ENCODE results near the gene LRRK2.

The LRRK2 gene

GRCh38 chr12:40229690-40230651, 5.2 kb downstream of the LRRK2 start:
- no peak overlapping the region for H3K4me3 ChIP-seq (ENCODE audit: low read depth, low read length)
- TF ChIP-seq CTCF (conservative IDR thresholded peaks at IDR 0.05; ENCODE audit: low read depth, low read length): no peak
- DNase-seq (ENCODE audit: low read depth): no peak

GRCh38 chr12:40232602-40233001, 7.8 kb downstream of the LRRK2 start:
- DNase-seq (ENCODE audit: low read depth): no peak
- no peak overlapping the region for H3K4me3 ChIP-seq (ENCODE audit: low read depth, low read length)
- TF ChIP-seq CTCF (conservative IDR thresholded peaks at IDR 0.05; ENCODE audit: low read depth, low read length): no peak

GRCh38 chr12:40233741-40234367, 9.1 kb downstream of the LRRK2 start:
- DNase-seq (ENCODE audit: low read depth): no peak
- no peak for TF ChIP-seq CTCF (conservative IDR thresholded peaks at IDR 0.05; ENCODE audit: low read depth, low read length)
- no peak overlapping the region for H3K4me3 ChIP-seq (ENCODE audit: low read depth, low read length)

- DNase-seq (ENCODE audit: low read depth): no peak
- H3K4me3 ChIP-seq (ENCODE audit: low read depth, low read length): no peak overlapping the region
- no peak for TF ChIP-seq CTCF (conservative IDR thresholded peaks at IDR 0.05; ENCODE audit: low read depth, low read length)
Measured at GRCh38 chr12:40236357-40236850, 11.6 kb downstream of the LRRK2 start.

GRCh38 chr12:40238266-40238902, 13.6 kb downstream of the LRRK2 start:
- no peak overlapping the region for H3K4me3 ChIP-seq (ENCODE audit: low read depth, low read length)
- DNase-seq (ENCODE audit: low read depth): peak; percentile 17
- no peak for TF ChIP-seq CTCF (conservative IDR thresholded peaks at IDR 0.05; ENCODE audit: low read depth, low read length)

- TF ChIP-seq CTCF (conservative IDR thresholded peaks at IDR 0.05; ENCODE audit: low read depth, low read length): no peak
- H3K4me3 ChIP-seq (ENCODE audit: low read depth, low read length): no peak overlapping the region
- DNase-seq (ENCODE audit: low read depth): no peak
Measured at GRCh38 chr12:40238979-40239378, 14.2 kb downstream of the LRRK2 start.
